PC-3 (cell line): Measurements from ENCODE around the gene GCSH. TPM values are rescaled to one million over a fixed set of nuclear protein-coding genes. Genes with fewer than 3 reads are reported as not detected.

Experiments used
- ATAC-seq: fragments of 200-7000 bp; cut with Tn5 transposase; 2 replicates; pipeline ENCODE4 v1.9.1; 2020; ENCODE audit warnings: mild to moderate bottlenecking, moderate library complexity
- BruUV-seq: library from RNA; stranded (reverse); fragments of 400-500 nt; replicated peaks from 2 replicates; lab custom pipeline; 2021; lab: Mats Ljungman, UMichigan
- CTCF ChIA-PET: fragments of 300-600 bp; sonication (Branson Sonifier 250); formaldehyde crosslinking; loops from one replicate; lab custom pipeline; 2022; ENCODE audit warnings: antibody characterized with exemption; lab: Charles Lee
- POLR2A ChIA-PET: fragments of 300-600 bp; sonication (Branson Sonifier 250); formaldehyde crosslinking; loops from one replicate; lab custom pipeline; 2022; ENCODE audit warnings: antibody characterized with exemption; ENCODE audit not compliant: unreplicated experiment; lab: Charles Lee
- DNase-seq: peaks from one replicate; pipeline ENCODE4 v3.0.0-alpha.2; 2015
- H2AFZ ChIP-seq: fragments of 300-600 bp; sonication (generic); 2 replicates; pipeline ENCODE4 v1.6.0; 2016; ENCODE audit warnings: antibody characterized with exemption, low read length
- H3F3A ChIP-seq: fragments of 300-600 bp; sonication (generic); one replicate; pipeline ENCODE4 v1.6.0; 2017; ENCODE audit warnings: antibody characterized with exemption, low read length, control low read depth, mild to moderate bottlenecking; ENCODE audit not compliant: unreplicated experiment
- H3K27ac ChIP-seq: fragments of 300-600 bp; sonication (generic); 2 replicates; pipeline ENCODE4 v1.5.1; 2016; ENCODE audit warnings: mild to moderate bottlenecking, low read length
- H3K27me3 ChIP-seq: fragments of 300-600 bp; sonication (generic); 2 replicates; pipeline ENCODE4 v1.6.1; 2016; ENCODE audit warnings: low read length, mixed read lengths
- H3K36me3 ChIP-seq: fragments of 300-600 bp; sonication (generic); 2 replicates; pipeline ENCODE4 v1.6.1; 2016; ENCODE audit warnings: low read depth, mixed run types, low read length, mixed read lengths
- H3K4me1 ChIP-seq: fragments of 300-600 bp; sonication (generic); 2 replicates; pipeline ENCODE4 v1.5.1; 2016; ENCODE audit warnings: low read length; ENCODE audit not compliant: insufficient read depth
- H3K4me2 ChIP-seq: fragments of 300-600 bp; sonication (generic); 2 replicates; pipeline ENCODE4 v1.6.0; 2016; ENCODE audit warnings: low read length
- H3K4me3 ChIP-seq: fragments of 300-600 bp; sonication (generic); 2 replicates; pipeline ENCODE4 v1.5.1; 2016; ENCODE audit warnings: mild to moderate bottlenecking, low read length, mixed read lengths
- H3K79me2 ChIP-seq: fragments of 300-600 bp; sonication (generic); 2 replicates; pipeline ENCODE4 v1.6.1; 2017; ENCODE audit warnings: low read length, mixed read lengths
- H3K9ac ChIP-seq: fragments of 300-600 bp; sonication (generic); 2 replicates; pipeline ENCODE4 v1.6.0; 2016; ENCODE audit warnings: mild to moderate bottlenecking, low read length
- H3K9me2 ChIP-seq: fragments of 300-600 bp; sonication (generic); replicated peaks from 2 replicates; pipeline ENCODE4 v1.6.1; 2016; ENCODE audit warnings: mixed run types, low read length, mixed read lengths
- H3K9me3 ChIP-seq: fragments of 300-600 bp; sonication (generic); 2 replicates; pipeline ENCODE4 v1.6.1; 2016; ENCODE audit warnings: low read length, mixed read lengths
- H4K20me1 ChIP-seq: fragments of 300-600 bp; sonication (generic); 2 replicates; pipeline ENCODE4 v1.6.1; 2016; ENCODE audit warnings: low read length, mixed read lengths
- EZH2 ChIP-seq: fragments of 300-600 bp; sonication (generic); IDR thresholded peaks from one replicate; pipeline ENCODE4 v1.6.1; 2017; ENCODE audit warnings: antibody characterized with exemption, mild to moderate bottlenecking, low read length; ENCODE audit not compliant: unreplicated experiment
- EZH2phosphoT487 ChIP-seq: fragments of 300-600 bp; sonication (generic); IDR thresholded peaks from 2 replicates; pipeline ENCODE4 v1.6.1; 2018; ENCODE audit warnings: mild to moderate bottlenecking, antibody characterized with exemption, low read length, borderline replicate concordance
- intact Hi-C: fragments of 100-400 bp; cut with micrococcal nuclease; formaldehyde crosslinking; loops from 2 replicates; pipeline ENCODE4 v1.9.0; 2023
- total RNA-seq: library from RNA; depleted of rRNA; stranded (reverse); fragments of >200 nt; gene quantifications from 2 replicates; pipeline ENCODE4 v1.2.3, GENCODE V29; 2014
- TF ChIP-seq, protein P1 (sequence below): fragments of 300-600 bp; sonication (generic); conservative IDR thresholded peaks from 2 replicates; pipeline ENCODE4 v1.5.1; 2017; ENCODE audit warnings: antibody characterized with exemption, low read depth, mild to moderate bottlenecking, low read length

GCSH gene
- total RNA-seq, 1 experiment from 2014 or later: 47.5 TPM

DNA sequence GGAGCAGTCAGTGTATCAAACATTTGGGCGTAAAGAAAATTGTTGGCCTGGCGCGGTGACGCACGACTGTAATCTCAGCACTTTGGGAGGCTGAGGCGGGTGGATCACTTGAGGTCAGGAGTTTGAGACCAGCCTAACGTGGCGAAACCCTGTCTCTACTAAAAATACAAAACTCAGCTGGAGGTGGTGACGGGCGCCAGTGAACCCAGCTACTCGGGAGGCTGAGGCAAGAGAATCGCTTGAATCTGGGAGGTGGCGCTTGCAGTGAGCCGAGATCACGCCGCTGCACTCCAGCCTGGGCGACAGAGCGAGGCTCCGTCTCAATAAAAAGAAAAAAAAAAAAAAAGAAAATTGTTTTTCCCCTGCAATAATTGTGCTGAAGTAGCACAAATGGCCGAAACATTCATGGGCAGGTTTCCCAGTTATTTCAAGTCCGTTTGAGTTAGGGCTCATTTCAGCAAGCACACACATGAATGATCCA lies 1.4 kb downstream of the GCSH start:
- ATAC-seq: no peak
- ChIA-PET POLR2A (no interaction called here), CTCF (no interaction called here)
- H3K9me3 ChIP-seq: no peaks in the 10 kb centered on the region
- no peaks in the 10 kb centered on the region for H3K9me2 ChIP-seq
- H2AFZ ChIP-seq: no peak overlapping the region
- H3K9ac ChIP-seq: peak overlapping the region; percentile 87; the same call in 1 of the 2 replicates
- peak overlapping the region; percentile 91 for H3K4me3 ChIP-seq
- no peak for DNase-seq
- H3K79me2 ChIP-seq: peaks cover 52% of the 10 kb centered on the region
- no peaks in the 10 kb centered on the region for H3K36me3 ChIP-seq
- H3K27ac ChIP-seq: no peak overlapping the region
- H3K4me1 ChIP-seq: peaks cover 13% of the 10 kb centered on the region
- no TSS peak for BruUV-seq
- peak overlapping the region; percentile 95 for H3K4me2 ChIP-seq
- no peaks in the 10 kb centered on the region for H3F3A ChIP-seq
- H4K20me1 ChIP-seq: no peaks in the 10 kb centered on the region
- TF ChIP-seq, protein P1, sequence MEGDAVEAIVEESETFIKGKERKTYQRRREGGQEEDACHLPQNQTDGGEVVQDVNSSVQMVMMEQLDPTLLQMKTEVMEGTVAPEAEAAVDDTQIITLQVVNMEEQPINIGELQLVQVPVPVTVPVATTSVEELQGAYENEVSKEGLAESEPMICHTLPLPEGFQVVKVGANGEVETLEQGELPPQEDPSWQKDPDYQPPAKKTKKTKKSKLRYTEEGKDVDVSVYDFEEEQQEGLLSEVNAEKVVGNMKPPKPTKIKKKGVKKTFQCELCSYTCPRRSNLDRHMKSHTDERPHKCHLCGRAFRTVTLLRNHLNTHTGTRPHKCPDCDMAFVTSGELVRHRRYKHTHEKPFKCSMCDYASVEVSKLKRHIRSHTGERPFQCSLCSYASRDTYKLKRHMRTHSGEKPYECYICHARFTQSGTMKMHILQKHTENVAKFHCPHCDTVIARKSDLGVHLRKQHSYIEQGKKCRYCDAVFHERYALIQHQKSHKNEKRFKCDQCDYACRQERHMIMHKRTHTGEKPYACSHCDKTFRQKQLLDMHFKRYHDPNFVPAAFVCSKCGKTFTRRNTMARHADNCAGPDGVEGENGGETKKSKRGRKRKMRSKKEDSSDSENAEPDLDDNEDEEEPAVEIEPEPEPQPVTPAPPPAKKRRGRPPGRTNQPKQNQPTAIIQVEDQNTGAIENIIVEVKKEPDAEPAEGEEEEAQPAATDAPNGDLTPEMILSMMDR: no peak
- TF ChIP-seq EZH2 (no peak), EZH2phosphoT487 (no peak)
- no peaks in the 10 kb centered on the region for H3K27me3 ChIP-seq
- intact Hi-C loops: loop anchor here (2.0 to 10.0 kb wide), 2 partner anchors 18 to 100 kb away; partner anchors contain the start of gene C16orf46

DNA sequence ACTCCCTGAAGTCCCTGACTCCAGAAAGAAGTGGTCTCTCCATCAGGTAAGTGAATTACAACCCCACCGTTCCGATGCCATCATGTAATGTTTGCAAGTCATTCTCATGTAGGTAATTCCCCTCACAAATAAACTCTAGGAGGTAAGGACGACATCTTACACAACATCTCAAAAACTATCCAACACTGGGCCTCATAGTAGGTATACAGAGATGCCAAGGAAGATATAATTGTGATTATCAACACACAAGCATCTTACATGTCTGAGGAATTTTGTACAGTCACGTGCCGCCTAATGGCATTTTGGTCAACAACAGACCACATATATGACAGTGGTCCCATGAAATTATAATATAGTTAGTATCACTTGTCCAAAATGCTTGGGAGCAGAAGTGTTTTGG lies 7.4 kb downstream of the GCSH start:
- Histone ChIP-seq H3K27ac (no peak overlapping the region), H3K9ac (no peak overlapping the region), H3K27me3 (no peaks in the 10 kb centered on the region), H3K9me2 (no peaks in the 10 kb centered on the region), H3K4me2 (no peak overlapping the region), H4K20me1 (no peaks in the 10 kb centered on the region), H3F3A (no peaks in the 10 kb centered on the region), H3K4me3 (no peak overlapping the region), H3K36me3 (no peaks in the 10 kb centered on the region), H2AFZ (no peak overlapping the region), H3K9me3 (no peaks in the 10 kb centered on the region), H3K4me1 (no peaks in the 10 kb centered on the region), H3K79me2 (peaks cover 31% of the 10 kb centered on the region)
- ATAC-seq (no peak), DNase-seq (no peak)
- TF ChIP-seq, protein P1: no peak
- TF ChIP-seq EZH2phosphoT487: no peak
- intact Hi-C loops: no loop called here
- CTCF ChIA-PET: no interaction called here
- POLR2A ChIA-PET: no interaction called here
- no TSS peak for BruUV-seq

DNA sequence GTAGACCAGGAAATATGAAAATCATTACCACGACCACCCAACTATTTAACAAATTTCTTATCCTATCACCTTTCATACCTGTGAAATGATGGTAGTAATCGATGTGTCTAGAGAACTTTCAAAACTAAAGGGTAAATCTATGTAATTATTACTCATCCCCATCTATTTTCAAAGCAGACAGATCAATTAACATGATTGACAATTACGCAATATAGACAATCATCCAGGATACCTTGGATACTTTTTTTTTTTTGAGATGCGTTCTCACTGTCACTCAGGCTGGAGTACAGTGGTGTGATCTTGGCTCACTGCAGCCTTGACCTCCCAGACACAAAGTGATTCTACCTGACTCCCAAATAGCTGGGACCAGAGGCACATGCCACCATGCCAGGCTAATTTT lies 15.2 kb downstream of the GCSH start:
- H3K4me2 ChIP-seq: no peak overlapping the region
- CTCF ChIA-PET: no interaction called here
- intact Hi-C loops: loop anchor here (5.0 kb wide), 1 partner anchor 261 kb away; no protein-coding TSS in a partner anchor

More for the DNA sequence above, 15.2 kb downstream of the GCSH start:
- no TSS peak for BruUV-seq
- Histone ChIP-seq H3K9me2 (no peaks in the 10 kb centered on the region), H3K9ac (no peak overlapping the region), H3K79me2 (no peaks in the 10 kb centered on the region), H3K36me3 (no peaks in the 10 kb centered on the region), H4K20me1 (no peaks in the 10 kb centered on the region), H3K27ac (no peak overlapping the region), H3K27me3 (no peaks in the 10 kb centered on the region), H3K4me1 (peaks cover 5% of the 10 kb centered on the region; the same call in 1 of the 2 replicates), H3K4me3 (no peak overlapping the region), H3F3A (no peaks in the 10 kb centered on the region), H3K9me3 (no peaks in the 10 kb centered on the region), H2AFZ (no peak overlapping the region)
- POLR2A ChIA-PET: no interaction called here
- DNase-seq (no peak), ATAC-seq (no peak)
- TF ChIP-seq, protein P1: no peak
- TF ChIP-seq EZH2phosphoT487 (no peak), EZH2 (no peak)
